Endothelial cell (in vitro differentiated cells): ENCODE data around the gene EPB41L4A. TPM values are rescaled to one million over a fixed set of nuclear protein-coding genes. Genes with fewer than 3 reads are reported as not detected.

Source experiments
- DNase-seq: peaks from one replicate; pipeline ENCODE4 v3.0.0; 2021; ENCODE audit warnings: low spot score
- H3K27ac Mint-ChIP-seq: one replicate; pipeline ENCODE4 v1.8.0; 2021; ENCODE audit warnings: mixed read lengths, inconsistent platforms; ENCODE audit not compliant: unreplicated experiment
- H3K27me3 Mint-ChIP-seq: one replicate; pipeline ENCODE4 v1.8.0; 2021; ENCODE audit warnings: mild to moderate bottlenecking, moderate library complexity, mixed read lengths, inconsistent platforms; ENCODE audit not compliant: unreplicated experiment
- H3K36me3 Mint-ChIP-seq: one replicate; pipeline ENCODE4 v1.8.0; 2021; ENCODE audit warnings: mild to moderate bottlenecking, low read depth, mixed read lengths, inconsistent platforms; ENCODE audit not compliant: unreplicated experiment
- H3K4me1 Mint-ChIP-seq: one replicate; pipeline ENCODE4 v1.8.0; 2021; ENCODE audit warnings: mild to moderate bottlenecking, mixed read lengths, inconsistent platforms; ENCODE audit not compliant: unreplicated experiment
- H3K4me3 Mint-ChIP-seq: one replicate; pipeline ENCODE4 v1.8.0; 2021; ENCODE audit warnings: mild to moderate bottlenecking, mixed read lengths, inconsistent platforms; ENCODE audit not compliant: unreplicated experiment
- H3K9me3 Mint-ChIP-seq: one replicate; pipeline ENCODE4 v1.8.0; 2021; ENCODE audit warnings: mixed read lengths, inconsistent platforms; ENCODE audit not compliant: unreplicated experiment
- total RNA-seq: library from RNA; stranded (reverse); fragmentation: NEBNext Ultra II Directional; extraction: Animal tissue kit (Norgen Biotek cat#: 25700); gene quantifications from one replicate; pipeline ENCODE4 v1.2.1, GENCODE V29; 2021; ENCODE audit not compliant: unreplicated experiment
- TF ChIP-seq, protein P1 (sequence below): fragments of 200-600 bp; sonication (generic); IDR thresholded peaks from one replicate; pipeline ENCODE4 v1.5.0; 2021; ENCODE audit warnings: antibody characterized with exemption; ENCODE audit not compliant: unreplicated experiment

EPB41L4A gene
- total RNA-seq, 1 donor from 2014 or later: 50.6 TPM

- peak overlapping the region; percentile 82 for H3K27ac Mint-ChIP-seq
- H3K4me1 Mint-ChIP-seq: peaks cover 52% of the 10 kb centered on the region
- TF ChIP-seq, protein P1, sequence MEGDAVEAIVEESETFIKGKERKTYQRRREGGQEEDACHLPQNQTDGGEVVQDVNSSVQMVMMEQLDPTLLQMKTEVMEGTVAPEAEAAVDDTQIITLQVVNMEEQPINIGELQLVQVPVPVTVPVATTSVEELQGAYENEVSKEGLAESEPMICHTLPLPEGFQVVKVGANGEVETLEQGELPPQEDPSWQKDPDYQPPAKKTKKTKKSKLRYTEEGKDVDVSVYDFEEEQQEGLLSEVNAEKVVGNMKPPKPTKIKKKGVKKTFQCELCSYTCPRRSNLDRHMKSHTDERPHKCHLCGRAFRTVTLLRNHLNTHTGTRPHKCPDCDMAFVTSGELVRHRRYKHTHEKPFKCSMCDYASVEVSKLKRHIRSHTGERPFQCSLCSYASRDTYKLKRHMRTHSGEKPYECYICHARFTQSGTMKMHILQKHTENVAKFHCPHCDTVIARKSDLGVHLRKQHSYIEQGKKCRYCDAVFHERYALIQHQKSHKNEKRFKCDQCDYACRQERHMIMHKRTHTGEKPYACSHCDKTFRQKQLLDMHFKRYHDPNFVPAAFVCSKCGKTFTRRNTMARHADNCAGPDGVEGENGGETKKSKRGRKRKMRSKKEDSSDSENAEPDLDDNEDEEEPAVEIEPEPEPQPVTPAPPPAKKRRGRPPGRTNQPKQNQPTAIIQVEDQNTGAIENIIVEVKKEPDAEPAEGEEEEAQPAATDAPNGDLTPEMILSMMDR: no peak
- no peak overlapping the region for H3K4me3 Mint-ChIP-seq
- peaks cover 1% of the 10 kb centered on the region for H3K27me3 Mint-ChIP-seq
- H3K36me3 Mint-ChIP-seq: no peaks in the 10 kb centered on the region
- no peak for DNase-seq
- H3K9me3 Mint-ChIP-seq: no peaks in the 10 kb centered on the region
These were observed 89.5 kb downstream of the EPB41L4A start for GRCh38 chr5:112329419-112330090.

- Mint-ChIP-seq H3K4me3 (no peak overlapping the region), H3K36me3 (no peaks in the 10 kb centered on the region), H3K27me3 (no peaks in the 10 kb centered on the region), H3K9me3 (no peaks in the 10 kb centered on the region), H3K4me1 (peaks cover 7% of the 10 kb centered on the region), H3K27ac (no peak overlapping the region)
- DNase-seq: no peak
- TF ChIP-seq, protein P1: no peak
These were observed 95.9 kb downstream of the EPB41L4A start for GRCh38 chr5:112323166-112323565.

- Mint-ChIP-seq H3K4me1 (peaks cover 2% of the 10 kb centered on the region), H3K27me3 (no peaks in the 10 kb centered on the region), H3K4me3 (no peak overlapping the region), H3K36me3 (no peaks in the 10 kb centered on the region), H3K27ac (no peak overlapping the region), H3K9me3 (no peaks in the 10 kb centered on the region)
- TF ChIP-seq, protein P1: no peak
- no peak for DNase-seq
These were observed 98.7 kb downstream of the EPB41L4A start for GRCh38 chr5:112320408-112320807.

DNA sequence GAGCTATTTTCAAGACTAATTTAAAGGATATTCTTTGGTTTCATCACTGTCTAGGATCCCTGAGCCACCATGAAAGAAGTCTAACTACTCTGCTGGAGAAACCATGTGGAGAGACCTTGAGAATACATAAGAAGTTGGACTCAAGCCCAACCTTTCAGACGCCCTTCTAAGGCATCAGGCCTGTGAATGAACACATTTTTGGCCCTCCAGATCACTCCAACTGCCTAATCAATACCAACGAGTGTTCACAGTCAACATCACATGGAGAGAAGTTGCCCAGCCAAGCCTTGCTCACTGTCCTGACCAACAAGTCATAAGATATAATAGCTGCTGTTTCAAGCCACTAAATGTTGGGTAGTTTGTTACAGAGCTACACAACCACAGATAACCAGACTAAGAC is 100.7 kb downstream of the EPB41L4A start:
- DNase-seq: no peak
- TF ChIP-seq, protein P1: no peak
- H3K27ac Mint-ChIP-seq: no peak overlapping the region
- H3K4me1 Mint-ChIP-seq: peaks cover 2% of the 10 kb centered on the region
- no peak overlapping the region for H3K4me3 Mint-ChIP-seq
- no peaks in the 10 kb centered on the region for H3K36me3 Mint-ChIP-seq
- H3K27me3 Mint-ChIP-seq: no peaks in the 10 kb centered on the region
- no peaks in the 10 kb centered on the region for H3K9me3 Mint-ChIP-seq

DNA sequence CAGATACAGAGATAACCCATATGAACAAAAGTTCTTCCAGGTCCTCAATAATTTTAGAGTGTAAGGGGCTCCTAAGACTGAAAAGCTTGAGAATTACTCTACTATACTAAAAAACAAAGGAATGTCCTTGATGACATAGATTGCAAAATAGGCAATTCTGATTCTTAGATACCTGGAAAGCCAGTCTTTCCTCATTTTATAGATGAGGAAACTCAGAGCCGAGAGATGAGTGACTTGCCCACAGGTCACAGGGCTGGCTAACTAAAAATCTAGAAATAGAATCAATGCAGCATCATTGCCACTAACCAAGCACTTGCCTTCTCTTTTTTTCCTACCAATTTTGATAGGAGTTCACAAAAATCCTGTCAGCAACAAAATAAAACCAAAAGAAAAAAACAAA is 101.2 kb downstream of the EPB41L4A start:
- DNase-seq: no peak
- peaks cover 2% of the 10 kb centered on the region for H3K4me1 Mint-ChIP-seq
- no peaks in the 10 kb centered on the region for H3K27me3 Mint-ChIP-seq
- H3K4me3 Mint-ChIP-seq: no peak overlapping the region
- TF ChIP-seq, protein P1: no peak
- H3K36me3 Mint-ChIP-seq: no peaks in the 10 kb centered on the region
- no peak overlapping the region for H3K27ac Mint-ChIP-seq
- no peaks in the 10 kb centered on the region for H3K9me3 Mint-ChIP-seq
